GM10266 (cell line): ENCODE data around the gene OR3A2.
"Not testable (repeated sequence)": the region's sequence is repeated elsewhere in the genome, so short reads cannot be mapped to it uniquely, and the experiment has no call there.

Experiments
- DNase-seq: peaks from one replicate; pipeline ENCODE4 v3.0.0; 2012; ENCODE audit errors: extremely low spot score
- CTCF ChIP-seq: IDR thresholded peaks from 2 replicates; pipeline ENCODE4 v1.5.1; 2012; ENCODE audit warnings: mild to moderate bottlenecking, low read depth; ENCODE audit not compliant: control insufficient read depth, insufficient read depth; ENCODE audit errors: missing control alignments

OR3A2 gene

GRCh38 chr17:3271072-3271848, 114.8 kb downstream of the OR3A2 start:
- DNase-seq = no peak
- TF ChIP-seq CTCF = no peak

DNA sequence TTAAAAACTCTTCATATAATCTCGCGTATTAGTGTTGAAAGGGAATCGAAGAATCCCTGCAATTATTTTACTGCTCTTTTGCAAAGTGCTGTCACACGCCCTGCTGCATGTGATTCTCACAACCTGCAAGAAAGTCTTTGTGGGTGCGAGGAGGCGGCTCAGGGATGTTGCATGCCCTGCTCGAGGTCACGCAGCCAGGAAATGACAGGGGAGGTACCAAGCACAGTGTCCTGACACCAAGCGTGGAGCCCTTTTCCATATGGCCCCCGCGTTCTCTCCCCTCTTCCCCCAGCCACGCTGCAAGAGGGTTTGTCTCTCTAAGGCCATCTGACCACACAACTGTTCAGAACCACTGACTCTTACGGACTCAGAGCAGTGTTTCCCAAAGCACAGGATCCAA, 125.5 kb downstream of the OR3A2 start:
- TF ChIP-seq CTCF = no peak
- no peak for DNase-seq

DNA sequence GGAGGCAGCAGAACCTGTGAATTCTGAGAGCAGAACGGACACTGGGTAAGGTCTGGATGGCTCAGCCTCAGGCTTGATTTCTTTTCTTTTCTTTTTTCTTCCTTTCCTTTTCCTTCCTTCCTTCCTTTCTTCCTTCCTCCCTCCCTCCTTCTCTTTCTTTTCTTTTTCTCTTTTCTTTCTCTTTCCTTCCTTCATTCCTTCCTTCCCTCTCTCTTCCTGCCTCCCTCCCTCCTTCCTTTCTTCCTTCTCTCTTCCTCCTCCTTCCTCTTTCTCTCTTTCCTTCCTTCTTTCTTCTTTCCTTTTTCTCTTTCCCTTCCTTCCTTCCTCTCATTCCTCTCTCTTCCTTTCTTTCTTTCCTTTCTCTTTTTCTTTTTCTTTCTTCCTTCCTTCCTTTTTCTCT, 125.9 kb downstream of the OR3A2 start:
- DNase-seq = no peak
- no peak for TF ChIP-seq CTCF

DNA sequence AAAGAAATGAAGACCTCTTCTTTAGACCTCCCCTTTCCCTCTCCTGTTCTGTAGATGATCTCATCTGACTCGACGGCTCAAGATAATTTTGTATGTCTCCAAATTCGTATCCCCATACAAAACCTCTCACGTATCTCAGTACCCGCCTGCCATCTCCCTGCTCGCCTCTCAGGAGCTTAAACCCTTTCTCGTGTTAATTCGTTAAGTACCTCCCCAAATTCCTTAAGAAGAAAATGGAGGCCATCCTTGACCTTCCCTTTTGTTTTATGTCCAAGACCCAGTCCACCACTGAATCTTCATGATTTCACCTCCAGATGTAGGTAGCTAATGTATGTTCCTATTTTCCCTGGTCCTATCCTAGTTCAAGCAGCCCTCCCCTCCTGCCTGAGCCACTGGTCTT, 129.5 kb downstream of the OR3A2 start:
- no peak for TF ChIP-seq CTCF
- DNase-seq = no peak

GRCh38 chr17:3249013-3249412, 137.1 kb downstream of the OR3A2 start:
- not testable (repeated sequence) for DNase-seq

DNA sequence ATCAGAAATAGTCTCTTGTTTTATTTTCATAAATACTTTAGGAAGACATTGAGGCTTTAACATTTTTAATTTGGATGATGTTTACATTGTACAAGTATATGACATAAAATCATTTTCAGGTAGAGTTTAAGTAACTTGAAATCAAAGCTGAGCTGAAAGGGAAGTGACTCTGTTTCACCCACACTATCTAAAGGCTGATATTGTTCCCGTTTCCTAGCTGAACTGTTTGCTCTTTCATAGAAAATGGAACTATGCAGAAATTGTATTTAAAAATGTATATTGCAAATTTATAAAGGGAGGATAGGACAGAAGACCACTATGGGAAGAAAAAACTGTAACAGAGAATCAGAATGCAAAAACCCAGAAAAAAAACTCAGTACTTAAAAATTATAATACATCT, 141.3 kb downstream of the OR3A2 start:
- DNase-seq = not testable (repeated sequence)

DNA sequence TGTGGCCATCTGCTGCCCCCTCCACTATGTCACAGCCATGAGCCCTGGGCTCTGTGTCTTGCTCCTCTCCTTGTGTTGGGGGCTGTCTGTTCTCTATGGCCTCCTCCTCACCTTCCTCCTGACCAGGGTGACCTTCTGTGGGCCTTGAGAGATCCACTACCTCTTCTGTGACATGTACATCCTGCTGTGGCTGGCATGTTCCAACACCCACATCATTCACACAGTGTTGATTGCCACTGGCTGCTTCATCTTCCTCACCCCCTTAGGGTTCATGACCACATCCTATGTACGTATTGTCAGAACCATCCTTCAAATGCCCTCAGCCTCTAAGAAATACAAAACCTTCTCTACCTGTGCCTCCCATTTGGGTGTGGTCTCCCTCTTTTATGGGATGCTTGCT, 145.1 kb downstream of the OR3A2 start:
- not testable (repeated sequence) for DNase-seq

GRCh38 chr17:3238685-3239084, 147.4 kb downstream of the OR3A2 start:
- not testable (repeated sequence) for DNase-seq

DNA sequence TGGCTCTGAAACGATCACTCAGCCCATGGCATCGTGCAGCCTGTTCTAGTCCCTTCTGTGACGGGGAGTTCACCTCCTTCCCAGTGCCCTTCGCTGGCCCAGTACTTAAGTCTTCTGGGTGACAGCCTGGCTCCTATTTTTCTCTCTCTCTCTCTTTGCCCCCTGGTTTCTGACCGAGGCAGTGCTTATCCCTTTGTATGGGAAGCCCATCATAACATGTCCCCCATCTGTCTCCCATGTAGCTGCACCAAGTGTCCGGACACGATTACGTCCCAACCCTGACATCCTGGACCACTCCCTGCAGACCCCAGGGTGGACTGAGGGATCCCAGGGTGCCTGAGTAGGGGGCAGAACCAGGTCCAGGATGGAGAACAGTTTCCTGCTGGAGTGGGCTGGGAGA, 153.8 kb downstream of the OR3A2 start:
- DNase-seq = not testable (repeated sequence)
